Middle frontal gyrus (tissue), 1 donor: Measurements from ENCODE around the gene STAMBPL1.
"Not testable (repeated sequence)": the region's sequence is repeated elsewhere in the genome, so short reads cannot be mapped to it uniquely, and the experiment has no call there.

ENCODE experiments used
- DNase-seq: peaks from one replicate; pipeline ENCODE4 v3.0.0-alpha.2; 2015; ENCODE audit warnings: low spot score; ENCODE audit errors: extremely low spot score

Gene STAMBPL1

DNA sequence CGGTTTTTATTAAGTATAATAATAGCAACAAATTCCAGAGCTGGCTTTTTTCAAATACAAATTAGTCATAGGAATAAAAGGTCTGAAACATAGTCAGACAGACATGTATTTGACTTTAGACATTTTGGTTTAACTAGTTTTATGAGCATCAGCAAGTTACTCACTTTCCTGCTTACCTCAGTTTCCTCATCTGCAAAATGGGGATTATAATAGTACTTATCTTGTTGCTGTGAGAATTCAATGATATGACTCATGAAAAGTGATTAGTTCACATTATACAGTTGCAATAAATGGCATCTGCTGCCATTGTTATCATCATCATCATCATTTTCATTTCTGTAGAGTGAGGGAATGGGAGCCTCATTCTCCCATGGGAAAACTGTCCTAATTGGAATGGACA is 39.0 kb downstream of the STAMBPL1 start:
- no peak for DNase-seq

GRCh38 chr10:88920198-88920597 is 40.2 kb downstream of the STAMBPL1 start:
- DNase-seq: no peak

DNA sequence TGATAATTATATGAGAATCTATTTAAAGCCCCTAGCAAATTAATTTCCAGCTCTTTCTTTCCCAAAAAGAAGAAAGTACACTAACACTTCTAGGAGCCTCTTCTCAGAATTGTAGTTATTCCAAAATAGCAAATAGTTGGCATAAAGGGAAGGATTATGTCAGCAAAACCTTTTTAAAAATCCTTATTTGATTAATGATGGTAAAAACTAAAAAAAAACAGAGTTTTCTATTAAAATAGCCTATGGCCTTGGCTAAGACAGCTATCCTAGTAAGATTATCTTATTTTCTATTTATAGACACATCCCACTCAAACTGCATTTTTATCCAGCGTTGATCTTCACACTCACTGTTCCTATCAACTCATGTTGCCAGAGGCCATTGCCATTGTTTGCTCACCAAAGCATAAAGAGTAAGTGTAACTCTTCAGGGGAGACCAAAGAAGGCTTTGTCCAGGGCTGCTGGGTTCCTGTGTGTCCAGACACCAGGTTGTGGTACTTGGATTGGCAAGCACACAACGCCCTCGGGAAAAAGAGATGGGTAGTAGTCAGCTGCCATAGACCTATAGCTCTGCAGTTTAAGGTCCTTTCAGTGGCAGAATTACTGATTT is 41.0 kb downstream of the STAMBPL1 start:
- no peak for DNase-seq

DNA sequence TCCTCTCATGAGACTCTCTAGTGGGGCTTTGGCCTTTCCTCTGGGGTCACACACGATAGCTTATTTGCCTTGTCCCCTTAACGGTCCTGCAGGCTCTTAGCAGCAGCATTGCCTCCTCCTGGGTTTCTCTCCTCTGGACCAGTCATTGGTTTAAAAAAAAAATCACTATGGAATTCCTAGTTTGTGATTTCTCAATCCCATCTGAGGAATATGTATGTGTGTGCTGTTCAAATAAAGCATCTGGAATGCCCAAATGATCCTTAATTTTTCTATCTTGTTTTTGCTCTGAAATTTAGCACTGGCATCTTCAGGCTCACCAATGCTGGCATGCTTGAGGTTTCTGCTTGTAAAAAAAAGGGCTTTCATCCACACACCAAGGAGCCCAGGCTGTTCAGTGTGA is 42.0 kb downstream of the STAMBPL1 start:
- DNase-seq: no peak

- DNase-seq: no peak
Measured at GRCh38 chr10:88923520-88923919, 43.5 kb downstream of the STAMBPL1 start.

DNA sequence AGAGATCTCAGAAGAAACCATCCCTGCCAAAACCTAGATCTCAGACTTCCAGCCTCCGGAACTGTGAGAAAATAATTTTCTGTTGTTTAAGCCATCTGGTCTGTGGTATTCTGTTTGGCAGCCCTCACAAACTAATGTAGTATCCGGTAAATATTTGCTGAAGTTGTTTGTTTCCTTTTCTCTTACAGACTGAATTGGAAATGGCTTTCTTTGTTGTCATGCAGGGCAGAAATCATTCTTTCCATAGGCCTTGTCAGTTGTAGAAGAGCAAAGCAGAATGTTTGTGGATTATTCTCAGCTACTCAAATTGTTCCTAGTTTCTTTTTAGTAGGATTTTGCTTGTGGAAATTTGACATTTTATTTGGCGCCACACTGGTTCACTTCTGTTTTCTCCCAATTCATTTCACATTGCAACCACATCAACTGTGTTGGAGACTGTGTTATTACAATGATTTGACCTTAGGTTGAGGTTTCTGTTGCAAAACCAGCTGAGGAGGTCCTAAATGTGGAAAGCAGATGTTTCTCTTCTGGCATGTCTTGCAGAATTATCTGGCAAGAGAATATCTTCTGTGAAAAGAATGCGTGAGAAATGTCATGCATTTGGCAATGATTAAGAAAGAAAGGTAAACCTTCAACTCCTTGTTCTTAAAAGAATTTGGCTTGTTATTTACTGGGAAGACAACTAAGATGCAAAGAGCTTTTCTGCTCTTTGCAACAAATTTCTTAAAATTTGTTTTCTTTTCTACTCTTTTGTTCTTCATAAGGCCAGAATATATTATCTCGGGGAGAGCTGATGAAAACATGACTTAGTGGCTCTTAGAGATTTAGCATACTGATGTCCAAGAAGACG is 46.7 kb downstream of the STAMBPL1 start:
- no peak for DNase-seq

DNA sequence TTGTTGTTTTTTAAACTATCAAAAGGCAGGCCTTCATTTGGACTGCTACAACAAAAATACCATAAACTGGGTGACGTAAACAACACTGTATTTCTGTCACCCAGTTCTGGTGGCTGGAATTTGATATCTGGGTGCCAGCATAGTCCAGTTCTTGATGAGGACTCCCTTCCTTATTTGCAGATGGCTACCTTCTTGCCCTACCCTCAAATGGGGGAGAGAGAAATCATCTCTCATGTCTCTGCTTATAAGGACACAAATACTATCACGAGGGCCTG is 47.3 kb downstream of the STAMBPL1 start:
- DNase-seq: no peak

DNA sequence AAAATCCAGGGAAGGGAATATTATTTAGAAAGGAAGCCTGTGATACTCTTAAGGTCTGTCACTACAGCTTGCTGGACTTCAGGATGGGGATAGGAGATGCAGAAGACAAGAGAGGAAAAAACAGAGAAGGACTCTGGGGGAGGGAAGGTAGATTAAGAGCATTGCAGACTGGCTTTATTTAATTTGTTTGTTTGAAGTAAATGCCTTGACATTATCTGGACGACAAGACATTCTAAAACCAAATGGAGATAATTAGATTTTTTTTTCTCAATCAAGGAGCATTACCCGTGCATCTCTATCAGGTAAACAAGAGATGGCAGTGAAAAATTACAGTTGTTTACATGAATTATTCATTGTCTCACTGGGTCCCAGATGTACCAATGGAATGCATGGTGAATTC is 48.2 kb downstream of the STAMBPL1 start:
- DNase-seq: no peak

GRCh38 chr10:88931548-88931947 is 51.5 kb downstream of the STAMBPL1 start:
- DNase-seq: no peak

DNA sequence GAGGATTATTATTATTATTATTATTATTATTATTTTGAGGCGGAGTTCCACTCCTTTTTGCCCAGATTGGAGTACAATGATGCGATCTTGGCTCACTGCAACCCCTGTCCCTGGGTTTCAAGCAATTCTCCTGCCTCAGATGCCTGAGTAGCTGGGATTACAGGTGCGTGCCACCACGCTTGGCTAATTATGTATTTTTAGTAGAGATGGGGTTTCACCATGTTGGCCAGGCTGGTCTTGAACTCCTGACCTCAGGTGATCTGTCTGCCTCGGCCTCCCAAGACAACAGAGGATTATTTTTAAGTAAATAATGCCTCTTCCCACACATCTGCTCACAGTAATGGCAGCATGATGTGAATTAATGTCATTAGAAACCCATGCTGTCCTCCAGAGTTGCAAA is 52.0 kb downstream of the STAMBPL1 start:
- not testable (repeated sequence) for DNase-seq

- peak; percentile 78 for DNase-seq
Measured at GRCh38 chr10:88932539-88933256, 52.7 kb downstream of the STAMBPL1 start.

GRCh38 chr10:88933564-88933963 is 53.5 kb downstream of the STAMBPL1 start:
- DNase-seq: no peak

GRCh38 chr10:88934900-88935672 is 55.0 kb downstream of the STAMBPL1 start:
- peak; percentile 75 for DNase-seq

DNA sequence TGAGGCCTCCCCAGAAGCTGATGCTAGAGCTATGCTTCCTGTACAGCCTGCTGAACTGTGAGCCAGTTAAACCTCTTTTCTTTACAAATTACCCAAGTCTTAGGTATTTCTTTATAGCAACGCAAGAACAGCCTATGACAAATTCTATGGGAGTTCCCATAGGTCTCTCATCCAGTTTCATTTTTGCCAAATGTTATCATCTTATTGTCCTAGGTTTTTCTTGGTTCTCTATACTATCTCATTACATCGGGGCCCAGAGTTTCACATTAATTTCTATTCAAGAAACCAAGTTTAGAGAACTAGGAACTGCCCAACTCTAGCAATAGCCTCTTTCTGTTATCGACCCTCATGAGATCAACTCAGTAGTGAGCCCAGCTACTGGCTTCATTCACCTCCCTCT is 56.6 kb downstream of the STAMBPL1 start:
- no peak for DNase-seq

GRCh38 chr10:88938039-88938438 is 58.0 kb downstream of the STAMBPL1 start:
- no peak for DNase-seq

DNA sequence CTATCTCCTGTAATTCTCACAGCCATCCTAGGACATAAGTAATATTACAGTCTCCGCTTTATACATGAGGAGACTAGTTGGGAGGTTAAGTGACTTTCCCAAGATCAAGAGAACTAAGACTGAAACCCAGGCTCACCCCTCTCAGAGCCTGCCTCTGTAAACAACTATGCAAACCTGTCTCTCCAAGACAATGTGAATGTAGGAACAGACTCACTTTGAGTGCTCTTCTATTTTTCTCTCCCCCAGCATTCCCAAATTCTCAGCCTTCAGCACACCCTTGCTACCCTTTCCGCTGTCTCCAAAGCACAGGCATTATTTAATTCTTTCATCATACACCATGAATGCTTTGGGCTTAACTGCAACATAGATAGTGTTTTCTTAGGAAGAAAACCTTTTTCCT is 58.9 kb downstream of the STAMBPL1 start:
- no peak for DNase-seq

- no peak for DNase-seq
Measured at GRCh38 chr10:88941026-88941425, 61.0 kb downstream of the STAMBPL1 start.

- no peak for DNase-seq
Measured at GRCh38 chr10:88943778-88944177, 63.7 kb downstream of the STAMBPL1 start.

DNA sequence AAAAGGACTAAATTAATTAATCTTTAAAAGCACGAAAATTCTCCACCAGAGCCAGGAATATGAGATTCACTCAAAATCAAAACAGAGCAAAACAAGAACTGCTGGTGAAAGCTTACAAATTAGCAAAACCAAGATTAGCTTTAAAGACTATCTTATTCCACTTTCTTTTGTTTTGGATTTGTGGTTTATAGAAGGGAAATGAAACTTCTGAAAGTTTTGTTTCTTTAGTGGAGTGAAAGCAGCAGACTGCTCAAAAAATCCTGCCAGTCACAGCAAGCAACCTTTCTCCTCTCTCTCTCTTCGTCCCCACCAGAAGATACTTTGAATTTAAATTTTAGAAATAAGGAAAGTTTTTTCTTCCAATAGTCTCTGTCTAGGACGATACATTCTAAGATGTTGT is 64.8 kb downstream of the STAMBPL1 start:
- no peak for DNase-seq

DNA sequence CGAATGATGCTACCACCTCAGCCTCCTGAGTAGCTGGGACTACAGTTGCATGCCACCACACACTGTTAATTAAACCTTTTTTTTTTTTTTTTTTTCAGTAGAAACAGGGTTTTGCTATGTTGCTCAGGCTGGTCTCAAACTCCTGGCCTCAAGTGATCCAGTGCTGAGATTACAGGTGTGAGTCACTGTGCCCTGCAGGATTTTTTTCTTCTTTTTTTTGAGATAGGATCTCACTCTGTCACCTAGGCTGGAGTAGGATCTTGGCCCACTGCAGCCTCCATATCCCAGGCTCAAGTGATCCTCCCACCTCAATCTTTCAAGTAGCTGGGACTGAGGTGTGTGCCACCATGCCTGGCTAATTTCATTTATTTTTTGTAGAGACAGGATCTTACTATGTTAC is 66.2 kb downstream of the STAMBPL1 start:
- no peak for DNase-seq

- no peak for DNase-seq
Measured at GRCh38 chr10:88946965-88947590, 67.0 kb downstream of the STAMBPL1 start.
